GM23338 (cell line): Measurements from ENCODE around the gene CHI3L1. TPM values are rescaled to one million over a fixed set of nuclear protein-coding genes. Genes with fewer than 3 reads are reported as not detected.
A peak's percentile ranks its signal among the peaks of the same experiment; 100 is the strongest.

Experiments used
- ATAC-seq: fragments of 200-7000 bp; cut with Tn5 transposase; 3 replicates; pipeline ENCODE4 v1.9.1; 2020
- DNase-seq: peaks from one replicate; pipeline ENCODE4 v3.0.0-alpha.2; 2015; ENCODE audit warnings: low spot score
- H2AFZ ChIP-seq: fragments of 200-600 bp; sonication (generic); 2 replicates; pipeline ENCODE4 v1.8.0; 2016; ENCODE audit warnings: antibody characterized with exemption, mild to moderate bottlenecking, moderate library complexity
- H3F3A ChIP-seq: fragments of 200-600 bp; sonication (generic); replicated peaks from 2 replicates; pipeline ENCODE4 v1.8.0; 2017; ENCODE audit warnings: antibody characterized with exemption, mixed run types, low read depth
- H3K27ac ChIP-seq: fragments of 200-600 bp; sonication (generic); 2 replicates; pipeline ENCODE4 v1.6.1; 2016; ENCODE audit warnings: low read depth
- H3K27me3 ChIP-seq: fragments of 200-600 bp; sonication (generic); 2 replicates; pipeline ENCODE4 v1.8.0; 2016; ENCODE audit warnings: mild to moderate bottlenecking, mixed run types, moderate library complexity; ENCODE audit not compliant: insufficient read depth
- H3K36me3 ChIP-seq: fragments of 200-600 bp; sonication (generic); 2 replicates; pipeline ENCODE4 v1.8.0; 2016; ENCODE audit warnings: mild to moderate bottlenecking; ENCODE audit not compliant: insufficient read depth
- H3K4me1 ChIP-seq: fragments of 200-600 bp; sonication (generic); 2 replicates; pipeline ENCODE4 v1.8.0; 2016; ENCODE audit warnings: mild to moderate bottlenecking, moderate library complexity; ENCODE audit not compliant: insufficient read depth
- H3K4me2 ChIP-seq: fragments of 200-600 bp; sonication (generic); 2 replicates; pipeline ENCODE4 v1.7.1; 2017; ENCODE audit warnings: mixed run types
- H3K4me3 ChIP-seq: fragments of 200-600 bp; sonication (generic); 2 replicates; pipeline ENCODE4 v1.6.1; 2016; ENCODE audit warnings: mixed run types
- H3K79me2 ChIP-seq: fragments of 200-600 bp; sonication (generic); replicated peaks from 2 replicates; pipeline ENCODE4 v1.8.0; 2017; ENCODE audit warnings: mild to moderate bottlenecking; ENCODE audit not compliant: insufficient read depth
- H3K9me2 ChIP-seq: fragments of 200-600 bp; sonication (generic); 2 replicates; pipeline ENCODE4 v1.8.0; 2017; ENCODE audit not compliant: insufficient read depth
- H4K20me1 ChIP-seq: fragments of 200-600 bp; sonication (generic); replicated peaks from 2 replicates; pipeline ENCODE4 v1.8.0; 2017; ENCODE audit warnings: mild to moderate bottlenecking; ENCODE audit not compliant: insufficient read depth
- H3K27ac Mint-ChIP-seq: 2 replicates; pipeline ENCODE4 v1.8.0; 2020; ENCODE audit warnings: inconsistent platforms, mild to moderate bottlenecking, moderate library complexity, mixed read lengths
- H3K27me3 Mint-ChIP-seq: 3 replicates; pipeline ENCODE4 v1.8.0; 2022; ENCODE audit warnings: low read depth, mild to moderate bottlenecking, moderate library complexity, mixed read lengths, inconsistent platforms; ENCODE audit not compliant: insufficient read depth, poor library complexity
- H3K36me3 Mint-ChIP-seq: 3 replicates; pipeline ENCODE4 v1.8.0; 2021; ENCODE audit warnings: low read depth, mild to moderate bottlenecking, inconsistent platforms, moderate library complexity, mixed read lengths
- H3K4me1 Mint-ChIP-seq: 3 replicates; pipeline ENCODE4 v1.8.0; 2020; ENCODE audit warnings: mild to moderate bottlenecking, inconsistent platforms, mixed read lengths
- H3K4me3 Mint-ChIP-seq: 3 replicates; pipeline ENCODE4 v1.8.0; 2021; ENCODE audit warnings: moderate library complexity, mild to moderate bottlenecking, inconsistent platforms, mixed read lengths
- H3K9me3 Mint-ChIP-seq: 3 replicates; pipeline ENCODE4 v1.8.0; 2020; ENCODE audit warnings: moderate library complexity, mild to moderate bottlenecking, inconsistent platforms, mixed read lengths
- CREB1 ChIP-seq: fragments of 250-450 bp; sonication (Bioruptor Pico); IDR thresholded peaks from 2 replicates; pipeline ENCODE4 v1.5.0; 2020; ENCODE audit warnings: low read depth, mild to moderate bottlenecking, moderate library complexity
- CTCF ChIP-seq, 2 experiments: fragments of 200-600 bp in 1 of 2; sonication (generic) in 1 of 2; conservative IDR thresholded peaks; 2 replicates each; pipeline versions ENCODE4 v1.5.1 to v1.6.1; 2016 to 2017; ENCODE audit warnings: antibody characterized with exemption in 2 of 2, low read depth in 2 of 2, mild to moderate bottlenecking in 2 of 2, moderate library complexity in 1 of 2
- ETS1 ChIP-seq: IDR thresholded peaks from 2 replicates; pipeline ENCODE4 v1.6.1; 2016; ENCODE audit warnings: antibody characterized with exemption
- EZH2 ChIP-seq: fragments of 200-600 bp; sonication (generic); IDR thresholded peaks from one replicate; pipeline ENCODE4 v1.8.0; 2017; ENCODE audit warnings: antibody characterized with exemption, mild to moderate bottlenecking, low read depth; ENCODE audit not compliant: unreplicated experiment
- EZH2phosphoT487 ChIP-seq: fragments of 200-600 bp; sonication (generic); IDR thresholded peaks from one replicate; pipeline ENCODE4 v1.8.1; 2018; ENCODE audit warnings: antibody characterized with exemption; ENCODE audit not compliant: unreplicated experiment
- JUNB ChIP-seq: IDR thresholded peaks from one replicate; pipeline ENCODE4 v1.6.1; 2016; ENCODE audit warnings: antibody characterized with exemption; ENCODE audit not compliant: unreplicated experiment
- STAT1 ChIP-seq: IDR thresholded peaks from one replicate; pipeline ENCODE4 v1.6.1; 2016; ENCODE audit warnings: antibody characterized with exemption; ENCODE audit not compliant: unreplicated experiment
- ZNF114 ChIP-seq: fragments of 250-450 bp; sonication (Bioruptor Pico); IDR thresholded peaks from 2 replicates; pipeline ENCODE4 v1.5.0; 2020; ENCODE audit warnings: mild to moderate bottlenecking, moderate library complexity
- ZNF331 ChIP-seq: fragments of 250-450 bp; sonication (Bioruptor Pico); IDR thresholded peaks from 2 replicates; pipeline ENCODE4 v1.5.0; 2020; ENCODE audit warnings: low read depth, mild to moderate bottlenecking, moderate library complexity
- polyA plus RNA-seq: library from polyadenylated mRNA; unstranded; fragments of >200 nt; fragmentation: Nextera tagmentation; extraction: Ambion mirVana; gene quantifications from 2 replicates; pipeline ENCODE4 v1.2.1, GENCODE V29; 2016
- total RNA-seq: library from RNA; depleted of rRNA; stranded (reverse); fragments of >200 nt; shearing (Covaris generic); gene quantifications from 2 replicates; pipeline ENCODE4 v1.2.3, GENCODE V29; 2014

Gene CHI3L1
- total and polyA plus RNA-seq, 2 experiments from 2014 or later, result 0.76 TPM; not detected in 1

GRCh38 chr1:203197625-203198024 lies 11.1 kb upstream of the CHI3L1 start:
- no peaks in the 10 kb centered on the region for H3K4me1 Mint-ChIP-seq
- no peak for ATAC-seq

GRCh38 chr1:203196371-203196770 lies 9.9 kb upstream of the CHI3L1 start:
- H3K9me3 Mint-ChIP-seq, result no peaks in the 10 kb centered on the region; the same call in 2 of the 3 replicates
- H3K27me3 Mint-ChIP-seq, result peaks cover 3% of the 10 kb centered on the region
- no peak overlapping the region for H3K4me2 ChIP-seq
- no peaks in the 10 kb centered on the region for H3K36me3 Mint-ChIP-seq
- no peaks in the 10 kb centered on the region for H3K36me3 ChIP-seq
- H3K4me1 ChIP-seq, result no peaks in the 10 kb centered on the region
- H3F3A ChIP-seq, result no peaks in the 10 kb centered on the region
- H3K4me3 ChIP-seq, result no peak overlapping the region
- H3K27ac Mint-ChIP-seq, result no peak overlapping the region
- DNase-seq, result peak; percentile 60
- H2AFZ ChIP-seq, result peak overlapping the region; percentile 38; the same call in 1 of the 2 replicates
- no peak for TF ChIP-seq EZH2
- no peak for TF ChIP-seq JUNB
- peak; percentile 44 to 54 for TF ChIP-seq CTCF (conservative IDR thresholded peaks at IDR 0.05; ENCODE audit: low read depth in 2 of 2)
- no peak for TF ChIP-seq EZH2phosphoT487
- TF ChIP-seq ZNF114, result no peak
- no peak overlapping the region for H3K4me3 Mint-ChIP-seq
- no peaks in the 10 kb centered on the region for H3K4me1 Mint-ChIP-seq
- 0 out of 2 replicates have a peak, but pooled peaks cover 4% of the 10 kb centered on the region for H3K9me2 ChIP-seq
- no peaks in the 10 kb centered on the region for H3K27me3 ChIP-seq
- H4K20me1 ChIP-seq, result no peaks in the 10 kb centered on the region
- no peak overlapping the region for H3K27ac ChIP-seq
- ATAC-seq, result peak; percentile 79
- H3K79me2 ChIP-seq, result no peaks in the 10 kb centered on the region

More at GRCh38 chr1:203197625-203198024, 11.1 kb upstream of the CHI3L1 start:
- H3K4me2 ChIP-seq, result no peak overlapping the region
- no peak overlapping the region for H3K27ac ChIP-seq
- no peak for TF ChIP-seq ZNF331 (CRISPR knock-in tag)
- TF ChIP-seq EZH2phosphoT487, result no peak
- TF ChIP-seq CREB1 (CRISPR knock-in tag), result no peak
- no peak for TF ChIP-seq JUNB
- Mint-ChIP-seq H3K27me3 (peaks cover 3% of the 10 kb centered on the region), H3K27ac (no peak overlapping the region), H3K36me3 (no peaks in the 10 kb centered on the region), H3K4me3 (no peak overlapping the region), H3K9me3 (no peaks in the 10 kb centered on the region; the same call in 2 of the 3 replicates)
- H3K4me1 ChIP-seq, result no peaks in the 10 kb centered on the region
- 0 out of 2 replicates have a peak, but pooled peaks cover 4% of the 10 kb centered on the region for H3K9me2 ChIP-seq
- H3K4me3 ChIP-seq, result no peak overlapping the region
- H3F3A ChIP-seq, result no peaks in the 10 kb centered on the region
- no peak for DNase-seq
- H3K36me3 ChIP-seq, result no peaks in the 10 kb centered on the region
- H3K79me2 ChIP-seq, result no peaks in the 10 kb centered on the region
- no peaks in the 10 kb centered on the region for H3K27me3 ChIP-seq
- H4K20me1 ChIP-seq, result no peaks in the 10 kb centered on the region
- H2AFZ ChIP-seq, result no peak overlapping the region

GRCh38 chr1:203190949-203191348 lies 4.4 kb upstream of the CHI3L1 start:
- DNase-seq (no peak), ATAC-seq (no peak)
- Mint-ChIP-seq H3K9me3 (no peaks in the 10 kb centered on the region), H3K27me3 (no peaks in the 10 kb centered on the region), H3K36me3 (no peaks in the 10 kb centered on the region), H3K27ac (no peak overlapping the region), H3K4me1 (peaks cover 22% of the 10 kb centered on the region), H3K4me3 (no peak overlapping the region)
- Histone ChIP-seq H2AFZ (no peak overlapping the region), H3K27ac (no peak overlapping the region), H4K20me1 (no peaks in the 10 kb centered on the region), H3K36me3 (no peaks in the 10 kb centered on the region), H3K27me3 (no peaks in the 10 kb centered on the region), H3K79me2 (no peaks in the 10 kb centered on the region), H3K4me2 (no peak overlapping the region), H3K4me1 (peaks cover 15% of the 10 kb centered on the region), H3F3A (no peaks in the 10 kb centered on the region), H3K4me3 (no peak overlapping the region), H3K9me2 (no peaks in the 10 kb centered on the region)
- TF ChIP-seq ZNF114 (no peak), ETS1 (no peak), STAT1 (no peak), ZNF331 (CRISPR knock-in tag) (no peak)
